ENCODE results near the gene ANKS3.

GRCh38 chr16:4696905-4697847 is 36.9 kb downstream of the ANKS3 start:
- no peak for TF ChIP-seq CTCF (IDR thresholded peaks at IDR 0.05)
- no peak for TF ChIP-seq POLR2A (IDR thresholded peaks at IDR 0.05)
